WTC11 (cell line): ENCODE measurements around the gene TFF1. TPM values are rescaled to one million over a fixed set of nuclear protein-coding genes. Genes with fewer than 3 reads are reported as not detected.

Experiments used
- ATAC-seq: fragments of 200-7000 bp; cut with Tn5 transposase; 2 replicates; pipeline ENCODE4 v1.10.0; 2021; ENCODE audit warnings: mild to moderate bottlenecking, moderate library complexity
- CTCF ChIA-PET: fragments of 300-600 bp; sonication (Branson Sonifier 250); formaldehyde crosslinking; loops from one replicate; lab custom pipeline; 2021; ENCODE audit warnings: antibody characterized with exemption; lab: Charles Lee
- POLR2A ChIA-PET: fragments of 350-600 bp; sonication (Branson Sonifier 250); formaldehyde crosslinking; loops from one replicate; lab custom pipeline; 2021; ENCODE audit warnings: antibody characterized with exemption; lab: Charles Lee
- DNase-seq: peaks from one replicate; pipeline ENCODE4 v3.0.0; 2021; ENCODE audit warnings: low spot score
- H3K27ac Mint-ChIP-seq: 2 replicates; pipeline ENCODE4 v1.8.0; 2021; ENCODE audit warnings: mixed read lengths
- H3K27me3 Mint-ChIP-seq: 2 replicates; pipeline ENCODE4 v1.8.0; 2021; ENCODE audit warnings: low read depth, mild to moderate bottlenecking, moderate library complexity, mixed read lengths
- H3K36me3 Mint-ChIP-seq: 2 replicates; pipeline ENCODE4 v1.8.0; 2021; ENCODE audit warnings: mixed read lengths
- H3K4me1 Mint-ChIP-seq: 2 replicates; pipeline ENCODE4 v1.8.0; 2022; ENCODE audit warnings: mixed read lengths
- H3K4me3 Mint-ChIP-seq: 2 replicates; pipeline ENCODE4 v1.8.0; 2021; ENCODE audit warnings: mild to moderate bottlenecking, moderate library complexity, mixed read lengths
- H3K9me3 Mint-ChIP-seq: 2 replicates; pipeline ENCODE4 v1.8.0; 2021; ENCODE audit warnings: mixed read lengths
- ATF6 ChIP-seq: sonication (generic); formaldehyde crosslinking; IDR thresholded peaks from 2 replicates; pipeline ENCODE4 v1.8.1; 2023; ENCODE audit warnings: mild to moderate bottlenecking, missing genetic modification reagents
- CDX4 ChIP-seq: fragments of 250-450 bp; sonication (Bioruptor Pico); IDR thresholded peaks from 2 replicates; pipeline ENCODE4 v1.9.0; 2021; ENCODE audit warnings: moderate library complexity, mild to moderate bottlenecking, inconsistent platforms, borderline replicate concordance
- FOXK1 ChIP-seq: sonication (generic); formaldehyde crosslinking; IDR thresholded peaks from 2 replicates; pipeline ENCODE4 v1.8.0; 2022; ENCODE audit warnings: mild to moderate bottlenecking, moderate library complexity, missing genetic modification reagents
- FOXP1 ChIP-seq: sonication (generic); formaldehyde crosslinking; IDR thresholded peaks from 2 replicates; pipeline ENCODE4 v1.8.0; 2022; ENCODE audit warnings: missing genetic modification reagents, mild to moderate bottlenecking, moderate library complexity, borderline replicate concordance
- GTF2I ChIP-seq: fragments of 250-450 bp; sonication (Bioruptor Pico); conservative IDR thresholded peaks from 2 replicates; pipeline ENCODE4 v1.4.0; 2021; ENCODE audit warnings: mild to moderate bottlenecking
- JAZF1 ChIP-seq: fragments of 250-450 bp; sonication (Bioruptor Pico); IDR thresholded peaks from 2 replicates; pipeline ENCODE4 v1.9.0; 2021; ENCODE audit warnings: moderate library complexity, mild to moderate bottlenecking, inconsistent platforms
- JUN ChIP-seq: sonication (generic); formaldehyde crosslinking; IDR thresholded peaks from 2 replicates; pipeline ENCODE4 v1.8.0; 2023; ENCODE audit warnings: mild to moderate bottlenecking, missing genetic modification reagents
- MYBL2 ChIP-seq: sonication (generic); formaldehyde crosslinking; IDR thresholded peaks from 2 replicates; pipeline ENCODE4 v1.8.1; 2023; ENCODE audit warnings: mild to moderate bottlenecking, moderate library complexity, missing genetic modification reagents
- NR3C1 ChIP-seq: sonication (generic); formaldehyde crosslinking; conservative IDR thresholded peaks from 2 replicates; pipeline ENCODE4 v1.8.1; 2023; ENCODE audit warnings: low read depth, mild to moderate bottlenecking, missing genetic modification reagents
- PRRX2 ChIP-seq: fragments of 250-450 bp; sonication (Bioruptor Pico); IDR thresholded peaks from 2 replicates; pipeline ENCODE4 v1.8.0; 2021; ENCODE audit warnings: mild to moderate bottlenecking
- ZNF232 ChIP-seq: sonication (generic); formaldehyde crosslinking; IDR thresholded peaks from 2 replicates; pipeline ENCODE4 v1.8.0; 2022; ENCODE audit warnings: mild to moderate bottlenecking, missing genetic modification reagents
- ZNF317 ChIP-seq: sonication (generic); formaldehyde crosslinking; IDR thresholded peaks from 2 replicates; pipeline ENCODE4 v1.8.1; 2023; ENCODE audit warnings: low read depth, mild to moderate bottlenecking, moderate library complexity, missing genetic modification reagents, borderline replicate concordance
- ZNF512 ChIP-seq: sonication (generic); formaldehyde crosslinking; IDR thresholded peaks from 2 replicates; pipeline ENCODE4 v1.8.1; 2022; ENCODE audit warnings: missing genetic modification reagents, borderline replicate concordance
- total RNA-seq: library from RNA; stranded (reverse); gene quantifications from 3 replicates; pipeline ENCODE4 v1.2.3, GENCODE V29; 2021
- TF ChIP-seq, protein P1 (sequence below): fragments of 250-450 bp; sonication (Bioruptor Pico); IDR thresholded peaks from 2 replicates; pipeline ENCODE4 v1.9.0; 2021; ENCODE audit warnings: mild to moderate bottlenecking
- TF ChIP-seq, protein P2 (sequence below): sonication (generic); formaldehyde crosslinking; IDR thresholded peaks from 2 replicates; pipeline ENCODE4 v1.8.1; 2023; ENCODE audit warnings: mild to moderate bottlenecking, missing genetic modification reagents, moderate library complexity
- TF ChIP-seq, protein P3 (sequence below): sonication (generic); formaldehyde crosslinking; IDR thresholded peaks from 2 replicates; pipeline ENCODE4 v1.8.0; 2022; ENCODE audit warnings: mild to moderate bottlenecking, missing genetic modification reagents
- TF ChIP-seq, protein P4 (sequence below): sonication (generic); formaldehyde crosslinking; conservative IDR thresholded peaks from 2 replicates; pipeline ENCODE4 v1.8.1; 2023; ENCODE audit warnings: mild to moderate bottlenecking, low read depth, missing genetic modification reagents, moderate library complexity
- TF ChIP-seq, protein P5 (sequence below): fragments of 250-450 bp; sonication (Bioruptor Pico); IDR thresholded peaks from 2 replicates; pipeline ENCODE4 v2.1.2; 2022; ENCODE audit warnings: mild to moderate bottlenecking, moderate library complexity

TFF1 gene
- total RNA-seq, 1 experiment from 2014 or later, result 0.81 TPM

- H3K36me3 Mint-ChIP-seq, result peaks cover 5% of the 10 kb centered on the region; the same call in 1 of the 2 replicates
- H3K27ac Mint-ChIP-seq, result no peak overlapping the region
- H3K9me3 Mint-ChIP-seq, result peaks cover 14% of the 10 kb centered on the region
- DNase-seq, result no peak
- TF ChIP-seq CDX4 (no peak), ZNF317 (no peak), PRRX2 (CRISPR knock-in tag) (no peak), FOXK1 (CRISPR knock-in tag) (no peak), ATF6 (CRISPR knock-in tag) (no peak), ZNF512 (no peak), ZNF232 (CRISPR knock-in tag) (no peak), JAZF1 (no peak)
- TF ChIP-seq, protein P1, sequence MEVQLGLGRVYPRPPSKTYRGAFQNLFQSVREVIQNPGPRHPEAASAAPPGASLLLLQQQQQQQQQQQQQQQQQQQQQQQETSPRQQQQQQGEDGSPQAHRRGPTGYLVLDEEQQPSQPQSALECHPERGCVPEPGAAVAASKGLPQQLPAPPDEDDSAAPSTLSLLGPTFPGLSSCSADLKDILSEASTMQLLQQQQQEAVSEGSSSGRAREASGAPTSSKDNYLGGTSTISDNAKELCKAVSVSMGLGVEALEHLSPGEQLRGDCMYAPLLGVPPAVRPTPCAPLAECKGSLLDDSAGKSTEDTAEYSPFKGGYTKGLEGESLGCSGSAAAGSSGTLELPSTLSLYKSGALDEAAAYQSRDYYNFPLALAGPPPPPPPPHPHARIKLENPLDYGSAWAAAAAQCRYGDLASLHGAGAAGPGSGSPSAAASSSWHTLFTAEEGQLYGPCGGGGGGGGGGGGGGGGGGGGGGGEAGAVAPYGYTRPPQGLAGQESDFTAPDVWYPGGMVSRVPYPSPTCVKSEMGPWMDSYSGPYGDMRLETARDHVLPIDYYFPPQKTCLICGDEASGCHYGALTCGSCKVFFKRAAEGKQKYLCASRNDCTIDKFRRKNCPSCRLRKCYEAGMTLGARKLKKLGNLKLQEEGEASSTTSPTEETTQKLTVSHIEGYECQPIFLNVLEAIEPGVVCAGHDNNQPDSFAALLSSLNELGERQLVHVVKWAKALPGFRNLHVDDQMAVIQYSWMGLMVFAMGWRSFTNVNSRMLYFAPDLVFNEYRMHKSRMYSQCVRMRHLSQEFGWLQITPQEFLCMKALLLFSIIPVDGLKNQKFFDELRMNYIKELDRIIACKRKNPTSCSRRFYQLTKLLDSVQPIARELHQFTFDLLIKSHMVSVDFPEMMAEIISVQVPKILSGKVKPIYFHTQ (CRISPR knock-in tag), result no peak
- TF ChIP-seq, protein P2, sequence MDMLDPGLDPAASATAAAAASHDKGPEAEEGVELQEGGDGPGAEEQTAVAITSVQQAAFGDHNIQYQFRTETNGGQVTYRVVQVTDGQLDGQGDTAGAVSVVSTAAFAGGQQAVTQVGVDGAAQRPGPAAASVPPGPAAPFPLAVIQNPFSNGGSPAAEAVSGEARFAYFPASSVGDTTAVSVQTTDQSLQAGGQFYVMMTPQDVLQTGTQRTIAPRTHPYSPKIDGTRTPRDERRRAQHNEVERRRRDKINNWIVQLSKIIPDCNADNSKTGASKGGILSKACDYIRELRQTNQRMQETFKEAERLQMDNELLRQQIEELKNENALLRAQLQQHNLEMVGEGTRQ (CRISPR knock-in tag), result no peak
- TF ChIP-seq, protein P3, sequence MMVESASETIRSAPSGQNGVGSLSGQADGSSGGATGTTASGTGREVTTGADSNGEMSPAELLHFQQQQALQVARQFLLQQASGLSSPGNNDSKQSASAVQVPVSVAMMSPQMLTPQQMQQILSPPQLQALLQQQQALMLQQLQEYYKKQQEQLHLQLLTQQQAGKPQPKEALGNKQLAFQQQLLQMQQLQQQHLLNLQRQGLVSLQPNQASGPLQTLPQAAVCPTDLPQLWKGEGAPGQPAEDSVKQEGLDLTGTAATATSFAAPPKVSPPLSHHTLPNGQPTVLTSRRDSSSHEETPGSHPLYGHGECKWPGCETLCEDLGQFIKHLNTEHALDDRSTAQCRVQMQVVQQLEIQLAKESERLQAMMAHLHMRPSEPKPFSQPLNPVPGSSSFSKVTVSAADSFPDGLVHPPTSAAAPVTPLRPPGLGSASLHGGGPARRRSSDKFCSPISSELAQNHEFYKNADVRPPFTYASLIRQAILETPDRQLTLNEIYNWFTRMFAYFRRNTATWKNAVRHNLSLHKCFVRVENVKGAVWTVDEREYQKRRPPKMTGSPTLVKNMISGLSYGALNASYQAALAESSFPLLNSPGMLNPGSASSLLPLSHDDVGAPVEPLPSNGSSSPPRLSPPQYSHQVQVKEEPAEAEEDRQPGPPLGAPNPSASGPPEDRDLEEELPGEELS, result no peak
- TF ChIP-seq, all 79 proteins: peak for 0
- CTCF ChIA-PET, result interaction anchor here (2.1 kb wide), 1 partner anchor 68 kb away, joined by 11 read pairs; no protein-coding TSS in a partner anchor
- no peak for ATAC-seq
- POLR2A ChIA-PET, result interaction anchor here (0.5 kb wide), 1 partner anchor 9 kb away, joined by 5 read pairs; no protein-coding TSS in a partner anchor
- Mint-ChIP-seq H3K4me3 (no peak overlapping the region), H3K4me1 (peaks cover 6% of the 10 kb centered on the region), H3K27me3 (peaks cover 3% of the 10 kb centered on the region; the same call in 1 of the 2 replicates)
Measured at GRCh38 chr21:42377951-42378340, 11.6 kb upstream of the TFF1 start.

GRCh38 chr21:42377211-42377950 lies 11.0 kb upstream of the TFF1 start:
- CTCF ChIA-PET, result interaction anchor here (2.1 kb wide), 1 partner anchor 67 kb away, joined by 11 read pairs; no protein-coding TSS in a partner anchor
- POLR2A ChIA-PET, result interaction anchor here (0.5 kb wide), 1 partner anchor 10 kb away, joined by 5 read pairs; no protein-coding TSS in a partner anchor
- TF ChIP-seq GTF2I (no peak), FOXP1 (CRISPR knock-in tag) (no peak), MYBL2 (CRISPR knock-in tag) (no peak), NR3C1 (no peak), JUN (CRISPR knock-in tag) (no peak), CDX4 (no peak)
- TF ChIP-seq, protein P4, sequence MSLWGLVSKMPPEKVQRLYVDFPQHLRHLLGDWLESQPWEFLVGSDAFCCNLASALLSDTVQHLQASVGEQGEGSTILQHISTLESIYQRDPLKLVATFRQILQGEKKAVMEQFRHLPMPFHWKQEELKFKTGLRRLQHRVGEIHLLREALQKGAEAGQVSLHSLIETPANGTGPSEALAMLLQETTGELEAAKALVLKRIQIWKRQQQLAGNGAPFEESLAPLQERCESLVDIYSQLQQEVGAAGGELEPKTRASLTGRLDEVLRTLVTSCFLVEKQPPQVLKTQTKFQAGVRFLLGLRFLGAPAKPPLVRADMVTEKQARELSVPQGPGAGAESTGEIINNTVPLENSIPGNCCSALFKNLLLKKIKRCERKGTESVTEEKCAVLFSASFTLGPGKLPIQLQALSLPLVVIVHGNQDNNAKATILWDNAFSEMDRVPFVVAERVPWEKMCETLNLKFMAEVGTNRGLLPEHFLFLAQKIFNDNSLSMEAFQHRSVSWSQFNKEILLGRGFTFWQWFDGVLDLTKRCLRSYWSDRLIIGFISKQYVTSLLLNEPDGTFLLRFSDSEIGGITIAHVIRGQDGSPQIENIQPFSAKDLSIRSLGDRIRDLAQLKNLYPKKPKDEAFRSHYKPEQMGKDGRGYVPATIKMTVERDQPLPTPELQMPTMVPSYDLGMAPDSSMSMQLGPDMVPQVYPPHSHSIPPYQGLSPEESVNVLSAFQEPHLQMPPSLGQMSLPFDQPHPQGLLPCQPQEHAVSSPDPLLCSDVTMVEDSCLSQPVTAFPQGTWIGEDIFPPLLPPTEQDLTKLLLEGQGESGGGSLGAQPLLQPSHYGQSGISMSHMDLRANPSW (CRISPR knock-in tag), result no peak
- TF ChIP-seq, protein P5, sequence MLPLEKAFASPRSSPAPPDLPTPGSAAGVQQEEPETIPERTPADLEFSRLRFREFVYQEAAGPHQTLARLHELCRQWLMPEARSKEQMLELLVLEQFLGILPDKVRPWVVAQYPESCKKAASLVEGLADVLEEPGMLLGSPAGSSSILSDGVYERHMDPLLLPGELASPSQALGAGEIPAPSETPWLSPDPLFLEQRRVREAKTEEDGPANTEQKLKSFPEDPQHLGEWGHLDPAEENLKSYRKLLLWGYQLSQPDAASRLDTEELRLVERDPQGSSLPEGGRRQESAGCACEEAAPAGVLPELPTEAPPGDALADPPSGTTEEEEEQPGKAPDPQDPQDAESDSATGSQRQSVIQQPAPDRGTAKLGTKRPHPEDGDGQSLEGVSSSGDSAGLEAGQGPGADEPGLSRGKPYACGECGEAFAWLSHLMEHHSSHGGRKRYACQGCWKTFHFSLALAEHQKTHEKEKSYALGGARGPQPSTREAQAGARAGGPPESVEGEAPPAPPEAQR, result no peak

More at GRCh38 chr21:42377211-42377950, 11.0 kb upstream of the TFF1 start:
- H3K27ac Mint-ChIP-seq, result no peak overlapping the region
- H3K4me1 Mint-ChIP-seq, result peaks cover 6% of the 10 kb centered on the region
- no peak overlapping the region for H3K4me3 Mint-ChIP-seq
- peaks cover 3% of the 10 kb centered on the region; the same call in 1 of the 2 replicates for H3K27me3 Mint-ChIP-seq
- no peak for DNase-seq
- ATAC-seq, result no peak
- H3K36me3 Mint-ChIP-seq, result peaks cover 5% of the 10 kb centered on the region; the same call in 1 of the 2 replicates
- H3K9me3 Mint-ChIP-seq, result peaks cover 10% of the 10 kb centered on the region
